Astrocyte of the cerebellum (primary cell): ENCODE data around the gene KRTAP5-9.
"Not testable (repeated sequence)": the region's sequence is repeated elsewhere in the genome, so short reads cannot be mapped to it uniquely, and the experiment has no call there.

Source experiments
- DNase-seq: peaks from one replicate; pipeline ENCODE4 v3.0.0-alpha.2; 2011; ENCODE audit warnings: low read depth
- H3K4me3 ChIP-seq: 2 replicates; pipeline ENCODE4 v1.5.1; 2011; ENCODE audit warnings: mild to moderate bottlenecking, low read depth, low read length, moderate library complexity
- in situ Hi-C: cut with HindIII; loops from 2 replicates; pipeline ENCODE4 v1.10.0; 2017; ENCODE audit warnings: low sequenced_read_pairs
- TF ChIP-seq, protein P1 (sequence below): IDR thresholded peaks from 2 replicates; pipeline ENCODE4 v1.5.1; 2012; ENCODE audit warnings: low read length, low read depth, moderate library complexity, mild to moderate bottlenecking; ENCODE audit errors: missing control alignments

KRTAP5-9 gene

DNA sequence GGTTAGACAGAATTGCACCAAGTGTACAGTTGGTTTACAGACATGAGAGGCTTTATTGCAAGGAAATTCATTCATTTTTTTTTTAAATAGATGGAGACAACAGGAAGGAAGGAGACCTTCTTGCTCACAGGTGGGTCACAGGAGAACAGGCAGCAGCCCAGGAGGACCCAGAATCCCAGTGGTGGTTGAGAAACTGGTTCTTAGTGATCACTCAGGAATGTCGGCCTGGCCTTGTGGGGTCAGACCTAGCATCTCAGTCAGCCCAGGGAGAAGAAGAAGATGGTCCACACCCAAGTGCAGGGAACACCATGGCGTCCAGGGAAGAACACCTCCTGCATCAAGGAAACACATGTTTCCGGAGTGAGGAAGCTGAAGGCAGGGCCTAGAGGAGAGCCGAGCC is 33.6 kb downstream of the KRTAP5-9 start:
- TF ChIP-seq, protein P1, sequence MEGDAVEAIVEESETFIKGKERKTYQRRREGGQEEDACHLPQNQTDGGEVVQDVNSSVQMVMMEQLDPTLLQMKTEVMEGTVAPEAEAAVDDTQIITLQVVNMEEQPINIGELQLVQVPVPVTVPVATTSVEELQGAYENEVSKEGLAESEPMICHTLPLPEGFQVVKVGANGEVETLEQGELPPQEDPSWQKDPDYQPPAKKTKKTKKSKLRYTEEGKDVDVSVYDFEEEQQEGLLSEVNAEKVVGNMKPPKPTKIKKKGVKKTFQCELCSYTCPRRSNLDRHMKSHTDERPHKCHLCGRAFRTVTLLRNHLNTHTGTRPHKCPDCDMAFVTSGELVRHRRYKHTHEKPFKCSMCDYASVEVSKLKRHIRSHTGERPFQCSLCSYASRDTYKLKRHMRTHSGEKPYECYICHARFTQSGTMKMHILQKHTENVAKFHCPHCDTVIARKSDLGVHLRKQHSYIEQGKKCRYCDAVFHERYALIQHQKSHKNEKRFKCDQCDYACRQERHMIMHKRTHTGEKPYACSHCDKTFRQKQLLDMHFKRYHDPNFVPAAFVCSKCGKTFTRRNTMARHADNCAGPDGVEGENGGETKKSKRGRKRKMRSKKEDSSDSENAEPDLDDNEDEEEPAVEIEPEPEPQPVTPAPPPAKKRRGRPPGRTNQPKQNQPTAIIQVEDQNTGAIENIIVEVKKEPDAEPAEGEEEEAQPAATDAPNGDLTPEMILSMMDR: no peak
- in situ Hi-C loops: no loop called here
- no peak for DNase-seq
- H3K4me3 ChIP-seq: no peak overlapping the region

DNA sequence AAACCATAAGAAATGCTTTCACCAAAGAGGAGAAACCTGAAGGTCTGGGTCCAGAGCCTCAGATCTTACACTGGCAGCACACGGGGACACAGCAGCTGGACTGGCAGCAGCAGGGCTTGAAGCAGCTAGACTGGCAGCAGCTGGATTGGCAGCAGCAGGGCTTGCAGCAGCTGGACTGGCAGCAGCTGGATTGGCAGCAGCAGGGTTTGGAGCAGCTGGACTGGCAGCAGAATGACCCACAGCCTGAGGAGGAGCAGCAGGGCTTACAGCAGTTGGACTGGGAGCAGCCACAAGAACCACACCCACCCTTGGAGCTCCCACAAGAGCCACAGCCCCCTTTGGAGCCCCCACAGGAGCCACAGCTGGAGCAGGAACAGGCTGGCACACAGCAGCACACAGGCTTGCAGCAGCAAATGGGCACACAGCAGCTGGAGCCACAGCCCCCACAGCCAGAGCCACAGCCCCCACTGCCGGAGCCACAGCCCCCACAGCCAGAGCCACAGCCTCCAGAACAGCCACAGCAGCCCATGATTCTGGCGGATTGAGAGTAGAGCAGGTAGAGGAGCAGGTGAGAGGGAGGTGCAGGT is 34.2 kb downstream of the KRTAP5-9 start, which contains the start of gene KRTAP5-11:
Gene KRTAP5-11, minus strand, starts transcription at position 567 of the 587 bp plus-strand sequence. Its CDS starts 38 bp downstream, at position 529.
- DNase-seq: no peak
- TF ChIP-seq, protein P1: no peak
- in situ Hi-C loops: no loop called here

DNA sequence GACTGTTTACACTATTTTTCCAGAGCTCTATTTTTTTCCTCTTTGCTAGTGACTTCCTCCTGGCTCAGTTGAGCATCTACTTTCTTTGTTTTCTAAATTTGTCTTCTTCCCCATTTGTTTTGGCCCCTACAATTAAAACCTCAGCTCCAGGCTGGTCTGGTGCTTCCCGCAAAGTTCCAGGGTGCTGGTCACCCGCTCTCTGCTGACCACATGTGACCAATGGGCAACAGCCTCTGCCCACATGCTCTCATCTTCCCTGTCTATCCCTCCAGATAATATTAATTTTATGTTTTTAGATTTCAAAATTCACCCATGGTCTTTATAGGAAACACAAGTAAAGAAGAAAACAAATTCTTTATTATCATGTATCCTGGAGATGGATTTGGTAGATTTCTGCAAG is 34.7 kb downstream of the KRTAP5-9 start:
- in situ Hi-C loops, H3K4me3 ChIP-seq, DNase-seq: not testable (repeated sequence)

More for the DNA sequence above, 34.2 kb downstream of the KRTAP5-9 start, which contains the start of gene KRTAP5-11:
- no peak within 1 kb of the TSS for H3K4me3 ChIP-seq

DNA sequence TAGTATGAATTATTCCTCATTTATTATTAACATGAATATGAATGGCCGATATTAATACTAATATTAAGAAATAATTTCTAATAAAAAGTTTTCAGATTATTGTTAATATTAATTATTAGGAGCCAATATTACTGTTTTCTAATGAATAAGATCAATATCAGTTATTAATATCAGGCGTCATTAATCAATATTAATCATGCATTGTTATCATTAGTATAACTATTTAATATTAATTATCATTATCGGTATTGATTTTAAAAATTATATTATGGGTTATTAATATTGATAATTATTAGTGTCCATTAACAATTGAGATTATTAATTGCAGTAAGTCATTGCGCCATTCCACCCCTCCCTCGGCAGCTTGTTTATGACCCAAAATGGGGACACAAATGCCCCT is 37.5 kb downstream of the KRTAP5-9 start:
- DNase-seq, H3K4me3 ChIP-seq, in situ Hi-C loops: not testable (repeated sequence)

DNA sequence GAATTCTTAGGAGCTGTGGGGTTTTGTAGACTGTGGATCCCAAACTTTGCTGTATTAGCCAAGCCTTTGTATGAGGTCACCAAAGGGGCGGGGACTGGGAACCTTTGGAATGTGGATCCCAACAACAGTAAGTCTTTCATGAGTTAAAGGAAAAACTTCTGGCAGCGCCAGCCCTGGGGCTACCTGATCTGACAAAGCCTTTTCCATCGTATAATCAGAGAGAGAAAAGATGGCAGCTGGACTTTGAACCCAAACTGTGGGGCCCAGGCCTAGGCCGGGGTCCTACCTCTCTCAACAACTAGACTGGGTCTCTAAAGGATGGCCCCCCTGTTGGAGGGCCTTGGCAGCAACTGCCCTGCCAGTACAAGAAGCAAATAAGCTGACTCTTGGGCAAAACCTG is 40.1 kb downstream of the KRTAP5-9 start:
- in situ Hi-C loops, DNase-seq, H3K4me3 ChIP-seq: not testable (repeated sequence)

DNA sequence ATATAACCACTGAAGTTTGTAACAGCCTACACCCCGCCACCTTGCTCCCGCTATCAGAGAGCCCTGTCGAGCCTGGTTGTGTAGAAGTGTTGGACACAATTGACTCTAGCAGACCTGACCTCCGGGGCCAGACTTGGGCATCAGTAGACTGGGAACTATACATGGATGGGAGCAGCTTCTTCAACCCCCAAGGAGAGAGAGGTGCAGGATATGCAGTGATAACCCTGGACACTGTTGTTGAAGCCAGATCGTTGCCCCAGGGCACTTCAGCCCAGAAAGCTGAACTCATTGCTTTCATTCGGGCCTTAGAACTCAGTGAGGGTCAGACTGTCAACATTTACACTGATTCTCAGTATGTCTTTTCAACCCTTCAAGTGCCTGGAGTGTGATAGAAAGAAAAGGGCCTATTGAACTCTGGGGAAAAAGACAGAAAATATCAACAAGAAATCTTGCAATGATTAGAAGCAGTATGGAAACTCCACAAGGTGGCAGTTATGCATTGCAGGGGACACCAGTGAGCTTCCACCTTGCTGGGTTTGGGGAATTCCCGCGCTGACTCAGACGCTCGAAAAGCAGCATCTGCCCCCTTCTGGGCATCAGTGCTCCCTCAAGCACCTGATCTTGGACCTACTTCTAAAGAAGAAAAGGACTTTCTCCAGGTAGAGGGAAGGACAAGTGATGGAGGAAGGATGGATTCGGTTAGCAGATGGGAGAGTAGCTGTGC is 40.8 kb downstream of the KRTAP5-9 start:
- in situ Hi-C loops, DNase-seq: not testable (repeated sequence)

DNA sequence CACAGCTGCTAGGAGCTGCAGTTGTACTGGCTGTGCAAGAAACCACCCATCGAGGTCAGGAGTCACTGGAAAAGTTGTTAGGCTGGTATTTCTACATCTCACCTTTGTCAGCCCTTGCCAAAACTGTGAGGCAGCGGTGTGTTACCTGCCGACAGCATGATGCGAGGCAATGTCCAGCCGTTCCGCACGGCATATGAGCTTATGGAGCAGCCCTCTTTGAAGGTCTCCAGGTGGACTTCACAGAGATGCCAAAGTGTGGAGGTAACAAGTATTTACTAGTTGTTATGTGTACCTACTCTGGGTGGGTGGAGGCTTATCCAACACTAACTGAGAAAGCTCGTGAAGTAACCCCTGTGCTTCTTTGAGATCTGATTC is 41.3 kb downstream of the KRTAP5-9 start:
- in situ Hi-C loops, DNase-seq, H3K4me3 ChIP-seq: not testable (repeated sequence)

More for the DNA sequence above, 40.8 kb downstream of the KRTAP5-9 start:
- not testable (repeated sequence) for H3K4me3 ChIP-seq
